Measurements from ENCODE around the gene DENND2C.

DENND2C gene

GRCh38 chr1:114700036-114700600, 30.3 kb upstream of the DENND2C start:
- TF ChIP-seq, protein P1, sequence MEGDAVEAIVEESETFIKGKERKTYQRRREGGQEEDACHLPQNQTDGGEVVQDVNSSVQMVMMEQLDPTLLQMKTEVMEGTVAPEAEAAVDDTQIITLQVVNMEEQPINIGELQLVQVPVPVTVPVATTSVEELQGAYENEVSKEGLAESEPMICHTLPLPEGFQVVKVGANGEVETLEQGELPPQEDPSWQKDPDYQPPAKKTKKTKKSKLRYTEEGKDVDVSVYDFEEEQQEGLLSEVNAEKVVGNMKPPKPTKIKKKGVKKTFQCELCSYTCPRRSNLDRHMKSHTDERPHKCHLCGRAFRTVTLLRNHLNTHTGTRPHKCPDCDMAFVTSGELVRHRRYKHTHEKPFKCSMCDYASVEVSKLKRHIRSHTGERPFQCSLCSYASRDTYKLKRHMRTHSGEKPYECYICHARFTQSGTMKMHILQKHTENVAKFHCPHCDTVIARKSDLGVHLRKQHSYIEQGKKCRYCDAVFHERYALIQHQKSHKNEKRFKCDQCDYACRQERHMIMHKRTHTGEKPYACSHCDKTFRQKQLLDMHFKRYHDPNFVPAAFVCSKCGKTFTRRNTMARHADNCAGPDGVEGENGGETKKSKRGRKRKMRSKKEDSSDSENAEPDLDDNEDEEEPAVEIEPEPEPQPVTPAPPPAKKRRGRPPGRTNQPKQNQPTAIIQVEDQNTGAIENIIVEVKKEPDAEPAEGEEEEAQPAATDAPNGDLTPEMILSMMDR (conservative IDR thresholded peaks at IDR 0.05; ENCODE audit: low read depth): no peak
- CTCF ChIA-PET: interaction anchor here (0.5 kb wide), 1 partner anchor 367 kb away, joined by 4 read pairs; no protein-coding TSS in a partner anchor
- POLR2A ChIA-PET (ENCODE audit: low non-redundant PET): no interaction called here
- no peak overlapping the region for H3K27ac ChIP-seq
- DNase-seq (ENCODE audit: low spot score): no peak

DNA sequence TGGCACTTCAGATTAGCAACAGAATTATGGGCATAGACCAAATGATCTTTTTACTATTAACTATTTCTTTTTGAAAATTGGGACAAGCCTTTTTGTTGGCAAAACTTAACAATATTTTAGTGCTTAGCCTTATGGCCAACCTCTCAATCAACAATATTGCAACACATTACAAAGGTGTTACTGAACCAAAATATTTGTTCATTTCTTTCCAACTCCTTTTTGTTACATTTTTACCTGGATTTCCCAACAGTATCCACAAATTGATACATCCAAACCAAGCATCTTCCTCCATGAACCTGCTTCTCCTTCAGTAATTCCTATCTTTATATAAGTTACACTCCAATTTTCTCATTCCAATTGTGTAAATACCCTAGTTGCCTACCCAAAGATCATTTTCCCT, 27.0 kb upstream of the DENND2C start:
- CTCF ChIA-PET: no interaction called here
- no peak for DNase-seq (ENCODE audit: low spot score)
- POLR2A ChIA-PET (ENCODE audit: low non-redundant PET): no interaction called here
- TF ChIP-seq, protein P1 (conservative IDR thresholded peaks at IDR 0.05; ENCODE audit: low read depth): no peak
- no peak overlapping the region for H3K27ac ChIP-seq

DNA sequence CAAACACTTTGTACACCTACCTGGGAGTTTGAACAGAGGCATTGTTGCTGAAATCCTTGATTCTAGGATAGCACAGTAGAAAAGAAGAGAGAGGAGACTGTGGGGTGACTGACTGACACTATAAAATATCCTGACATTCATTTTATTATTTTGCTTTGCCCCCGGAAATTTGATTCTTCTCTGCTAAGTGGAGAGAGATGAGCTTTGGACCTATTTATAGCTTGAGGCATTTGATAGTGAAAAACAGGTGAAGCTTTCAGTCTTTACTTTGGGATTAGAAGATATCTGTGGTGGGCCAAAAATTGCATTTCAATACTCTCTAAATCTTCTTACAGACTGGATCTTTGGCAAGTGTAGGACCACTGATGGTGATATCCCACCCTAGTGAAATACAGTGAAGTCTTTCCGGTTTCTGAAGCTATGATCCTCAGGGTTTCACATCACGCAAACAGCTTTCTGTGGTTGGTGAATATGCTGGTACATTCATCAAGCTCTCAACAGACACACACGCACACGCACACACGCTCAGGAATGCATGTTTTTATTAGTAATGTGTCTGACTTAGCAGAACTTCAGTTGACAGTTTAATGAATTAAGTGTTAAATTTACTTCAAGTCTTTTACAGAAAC, 25.7 kb upstream of the DENND2C start, which contains the start of gene AMPD1:
Gene AMPD1, minus strand, starts transcription at position 117 of the 629 bp plus-strand sequence. Its CDS starts 75 bp downstream, at position 42.
- no peak for DNase-seq (ENCODE audit: low spot score)
- TF ChIP-seq, protein P1 (conservative IDR thresholded peaks at IDR 0.05; ENCODE audit: low read depth): no peak
- CTCF ChIA-PET: no interaction called here
- POLR2A ChIA-PET (ENCODE audit: low non-redundant PET): interaction anchor here (0.9 kb wide), 1 partner anchor 8 kb away, joined by 4 read pairs; no protein-coding TSS in a partner anchor
- H3K27ac ChIP-seq: no peak within 1 kb of the TSS

DNA sequence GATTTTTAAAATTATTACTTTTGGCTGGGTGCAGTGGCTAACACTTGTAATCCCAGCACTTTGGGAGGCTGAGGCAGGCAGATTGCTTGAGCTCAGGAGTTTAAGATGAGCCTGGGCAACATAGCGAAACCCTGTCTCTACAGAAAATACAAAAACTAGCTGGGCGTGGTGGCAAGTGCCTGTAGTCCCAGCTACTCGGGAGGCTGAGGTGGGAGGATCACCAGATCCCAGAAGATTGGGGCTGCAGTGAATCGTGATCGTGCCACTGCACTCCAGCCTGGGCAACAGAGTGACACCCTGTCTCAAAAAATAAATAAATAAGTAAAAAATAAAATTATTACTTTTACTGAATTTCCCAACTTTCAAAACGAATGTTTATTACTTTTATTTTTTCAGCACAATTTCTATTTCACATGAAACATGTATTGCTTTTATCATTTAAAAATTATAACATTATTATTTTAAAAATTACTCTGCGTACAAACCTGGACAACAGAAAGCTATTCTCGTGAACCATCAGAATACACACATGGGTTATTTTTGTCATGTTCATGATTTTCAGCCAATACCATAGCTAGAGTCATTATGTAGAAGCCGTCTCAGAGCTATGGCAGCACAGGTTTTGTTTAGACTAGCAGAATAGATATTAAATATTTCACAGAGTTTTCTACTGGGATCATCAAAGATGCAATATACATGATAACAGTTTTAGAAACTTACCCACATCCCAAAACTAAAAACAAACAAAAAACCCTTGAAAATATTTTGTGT, 24.9 kb upstream of the DENND2C start:
- ChIA-PET CTCF (no interaction called here), POLR2A (ENCODE audit: low non-redundant PET) (interaction anchor here (0.9 kb wide), 1 partner anchor 9 kb away, joined by 4 read pairs; no protein-coding TSS in a partner anchor)
- no peak overlapping the region for H3K27ac ChIP-seq
- no peak for DNase-seq (ENCODE audit: low spot score)
- TF ChIP-seq, protein P1 (conservative IDR thresholded peaks at IDR 0.05; ENCODE audit: low read depth): no peak

DNA sequence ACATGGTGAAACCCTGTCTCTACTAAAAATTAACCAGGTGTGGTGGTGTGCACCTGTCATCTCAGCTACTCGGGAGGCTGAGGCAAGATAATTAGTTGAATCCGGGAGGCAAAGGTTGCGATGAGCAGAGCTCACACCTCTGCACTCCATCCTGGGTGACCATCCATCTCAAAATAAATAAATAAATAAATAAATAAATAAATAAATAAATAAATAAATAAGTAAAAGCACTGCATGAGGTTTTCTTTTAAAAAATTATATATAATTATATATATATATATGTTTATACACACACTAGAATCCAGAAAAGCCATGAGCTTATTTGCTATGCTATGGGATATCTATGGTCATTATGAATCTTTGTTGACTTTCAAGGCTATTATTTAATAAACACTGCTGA, 23.1 kb upstream of the DENND2C start:
- ChIA-PET CTCF (interaction anchor here (0.6 kb wide), 1 partner anchor 446 kb away, joined by 4 read pairs; no protein-coding TSS in a partner anchor), POLR2A (ENCODE audit: low non-redundant PET) (interaction anchor here (0.6 kb wide), 1 partner anchor 116 kb away, joined by 5 read pairs; no protein-coding TSS in a partner anchor)
- DNase-seq (ENCODE audit: low spot score): no peak
- TF ChIP-seq, protein P1 (conservative IDR thresholded peaks at IDR 0.05; ENCODE audit: low read depth): no peak
- no peak overlapping the region for H3K27ac ChIP-seq

GRCh38 chr1:114691061-114691460, 21.2 kb upstream of the DENND2C start:
- H3K27ac ChIP-seq: no peak overlapping the region
- ChIA-PET CTCF (no interaction called here), POLR2A (ENCODE audit: low non-redundant PET) (no interaction called here)
- DNase-seq (ENCODE audit: low spot score): no peak
- TF ChIP-seq, protein P1 (conservative IDR thresholded peaks at IDR 0.05; ENCODE audit: low read depth): no peak

Data from RWPE1 (cell line).